T1000 (cell line): Measurements from ENCODE around the gene RECK.
"Not testable (repeated sequence)": the region's sequence is repeated elsewhere in the genome, so short reads cannot be mapped to it uniquely, and the experiment has no call there.

Experiments
- DNase-seq: peaks from one replicate; lab custom pipeline; 2025; ENCODE audit warnings: mixed read lengths; lab: John Stamatoyannopoulos, UW

Gene RECK, protein sequence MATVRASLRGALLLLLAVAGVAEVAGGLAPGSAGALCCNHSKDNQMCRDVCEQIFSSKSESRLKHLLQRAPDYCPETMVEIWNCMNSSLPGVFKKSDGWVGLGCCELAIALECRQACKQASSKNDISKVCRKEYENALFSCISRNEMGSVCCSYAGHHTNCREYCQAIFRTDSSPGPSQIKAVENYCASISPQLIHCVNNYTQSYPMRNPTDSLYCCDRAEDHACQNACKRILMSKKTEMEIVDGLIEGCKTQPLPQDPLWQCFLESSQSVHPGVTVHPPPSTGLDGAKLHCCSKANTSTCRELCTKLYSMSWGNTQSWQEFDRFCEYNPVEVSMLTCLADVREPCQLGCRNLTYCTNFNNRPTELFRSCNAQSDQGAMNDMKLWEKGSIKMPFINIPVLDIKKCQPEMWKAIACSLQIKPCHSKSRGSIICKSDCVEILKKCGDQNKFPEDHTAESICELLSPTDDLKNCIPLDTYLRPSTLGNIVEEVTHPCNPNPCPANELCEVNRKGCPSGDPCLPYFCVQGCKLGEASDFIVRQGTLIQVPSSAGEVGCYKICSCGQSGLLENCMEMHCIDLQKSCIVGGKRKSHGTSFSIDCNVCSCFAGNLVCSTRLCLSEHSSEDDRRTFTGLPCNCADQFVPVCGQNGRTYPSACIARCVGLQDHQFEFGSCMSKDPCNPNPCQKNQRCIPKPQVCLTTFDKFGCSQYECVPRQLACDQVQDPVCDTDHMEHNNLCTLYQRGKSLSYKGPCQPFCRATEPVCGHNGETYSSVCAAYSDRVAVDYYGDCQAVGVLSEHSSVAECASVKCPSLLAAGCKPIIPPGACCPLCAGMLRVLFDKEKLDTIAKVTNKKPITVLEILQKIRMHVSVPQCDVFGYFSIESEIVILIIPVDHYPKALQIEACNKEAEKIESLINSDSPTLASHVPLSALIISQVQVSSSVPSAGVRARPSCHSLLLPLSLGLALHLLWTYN

DNA sequence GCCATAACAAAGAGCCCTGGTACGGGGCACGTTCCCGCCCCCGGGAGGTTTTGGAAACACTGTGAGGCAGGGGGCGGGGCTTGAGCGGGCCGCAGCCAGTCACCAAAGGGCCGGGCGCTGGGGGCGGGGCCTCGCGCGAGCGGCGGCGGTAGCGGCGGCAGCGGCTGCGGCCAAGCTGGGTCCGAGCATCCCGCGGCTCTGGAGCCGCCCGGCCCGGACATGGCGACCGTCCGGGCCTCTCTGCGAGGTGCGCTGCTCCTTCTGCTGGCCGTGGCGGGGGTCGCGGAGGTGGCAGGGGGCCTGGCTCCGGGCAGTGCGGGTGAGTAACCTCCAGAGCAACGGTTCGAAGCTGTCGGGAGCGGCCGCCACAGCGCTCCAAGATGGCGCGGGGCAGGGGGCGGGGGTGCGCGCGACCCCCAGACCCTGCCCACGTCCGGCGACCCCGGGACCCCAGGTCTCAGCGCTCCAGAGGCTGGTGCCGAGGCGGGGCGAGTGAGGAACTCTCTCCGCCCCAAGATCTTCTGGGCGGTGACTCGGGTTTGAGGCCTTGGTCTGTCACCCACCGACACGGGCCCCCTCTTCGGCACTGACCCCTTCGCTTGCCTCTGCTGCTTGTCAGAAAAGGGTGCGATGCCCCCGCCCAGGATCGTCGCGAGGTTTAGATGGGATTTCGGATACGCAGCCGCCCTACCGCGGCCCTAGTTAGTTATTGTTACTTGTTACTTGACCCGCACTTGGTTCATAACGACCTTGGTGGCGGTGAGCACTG is at the start of gene RECK:
Gene RECK, plus strand, starts transcription at position 134 of the 769 bp plus-strand sequence. Its CDS starts 86 bp downstream, at position 220.
- peak; percentile 68 for DNase-seq

DNA sequence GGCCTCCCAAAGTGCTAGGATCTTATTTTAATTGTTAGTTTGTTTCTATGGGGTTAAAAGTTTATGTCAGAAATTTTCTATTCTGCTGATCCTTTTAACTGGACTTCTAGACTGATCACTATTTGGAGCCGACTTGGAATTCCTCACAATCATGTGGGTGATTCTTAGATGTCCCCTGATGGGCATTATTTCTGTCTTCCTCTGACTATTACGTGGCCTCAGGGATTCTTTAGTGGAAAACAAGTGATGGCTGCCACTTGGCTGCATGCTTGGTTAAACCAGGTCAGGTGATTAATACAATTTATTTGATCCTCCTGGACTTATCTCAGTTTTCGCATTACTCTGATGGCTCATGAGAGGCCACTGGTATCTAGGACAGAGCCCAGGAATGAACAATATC is 46.6 kb upstream of the RECK start:
- DNase-seq, result no peak

DNA sequence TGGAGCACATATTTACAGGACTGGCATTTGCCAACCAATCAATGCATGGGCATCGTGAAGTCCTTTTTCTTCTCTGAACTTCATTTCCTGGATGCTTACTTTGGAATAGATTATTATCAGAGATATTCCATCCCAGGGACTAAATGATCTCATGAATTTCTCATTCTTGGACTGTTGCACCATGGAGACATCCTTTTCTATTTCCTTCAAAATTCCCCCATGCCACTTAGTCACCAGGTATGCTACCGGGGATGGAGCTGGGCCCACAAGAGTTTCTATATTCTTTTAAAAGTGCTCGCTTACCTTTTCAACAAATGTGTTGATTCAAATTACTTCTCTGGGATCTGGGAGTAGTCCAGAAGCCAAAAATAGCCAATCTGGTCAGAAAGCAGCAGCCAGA is 43.6 kb upstream of the RECK start:
- not testable (repeated sequence) for DNase-seq

DNA sequence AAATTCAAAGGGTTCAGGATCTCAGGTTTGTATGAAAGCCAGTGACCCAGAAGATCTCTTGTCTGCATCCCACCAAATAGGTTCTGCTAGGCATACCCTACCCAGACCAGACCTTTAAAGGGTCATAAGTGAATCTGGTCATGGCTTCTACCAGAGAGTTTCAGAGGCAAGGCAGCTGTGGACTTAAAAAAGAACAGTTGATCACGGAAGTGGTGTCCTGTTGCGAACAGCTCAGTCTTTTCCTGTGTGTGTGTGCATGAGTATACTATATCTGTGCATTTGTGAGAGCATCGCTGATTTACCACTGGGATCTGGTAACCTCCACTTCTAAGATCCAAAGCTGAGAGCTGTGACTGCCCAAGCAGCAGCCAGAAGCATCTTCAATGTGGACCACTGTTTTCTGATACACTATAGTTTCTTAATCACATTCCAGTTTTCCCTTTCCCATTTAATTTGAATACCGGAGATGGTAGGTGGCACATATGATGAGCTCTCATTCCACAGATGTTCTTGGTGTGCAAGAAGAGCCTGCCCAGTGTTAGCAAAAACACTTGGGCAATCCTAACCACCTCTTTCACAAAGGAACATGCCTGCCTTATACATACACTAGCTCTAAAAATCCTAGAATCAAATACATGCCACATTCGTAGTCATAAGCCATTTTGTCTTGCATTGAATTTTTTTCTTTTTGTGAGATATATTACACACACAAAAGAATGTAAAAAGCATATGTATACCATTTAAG is 42.6 kb upstream of the RECK start:
- no peak for DNase-seq

DNA sequence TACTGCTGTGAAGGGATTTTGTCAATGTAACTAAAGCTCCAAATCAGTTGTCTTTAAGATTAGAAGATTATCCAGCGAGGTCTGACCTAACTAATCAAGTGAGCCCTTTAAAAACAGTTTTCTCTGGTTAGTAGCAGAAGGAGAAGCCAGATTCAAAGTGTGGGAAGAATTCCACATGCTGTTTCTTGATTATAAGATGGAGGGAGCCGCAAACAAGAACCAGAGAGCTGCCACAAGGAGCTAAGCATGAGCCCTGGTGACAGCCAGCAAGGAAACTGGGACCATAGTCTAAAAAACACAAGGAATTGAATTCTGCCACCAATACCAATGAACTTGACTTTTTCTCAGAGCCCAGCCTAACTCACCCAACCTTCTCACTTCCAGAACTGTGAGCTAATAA is 41.8 kb upstream of the RECK start:
- DNase-seq, result no peak

DNA sequence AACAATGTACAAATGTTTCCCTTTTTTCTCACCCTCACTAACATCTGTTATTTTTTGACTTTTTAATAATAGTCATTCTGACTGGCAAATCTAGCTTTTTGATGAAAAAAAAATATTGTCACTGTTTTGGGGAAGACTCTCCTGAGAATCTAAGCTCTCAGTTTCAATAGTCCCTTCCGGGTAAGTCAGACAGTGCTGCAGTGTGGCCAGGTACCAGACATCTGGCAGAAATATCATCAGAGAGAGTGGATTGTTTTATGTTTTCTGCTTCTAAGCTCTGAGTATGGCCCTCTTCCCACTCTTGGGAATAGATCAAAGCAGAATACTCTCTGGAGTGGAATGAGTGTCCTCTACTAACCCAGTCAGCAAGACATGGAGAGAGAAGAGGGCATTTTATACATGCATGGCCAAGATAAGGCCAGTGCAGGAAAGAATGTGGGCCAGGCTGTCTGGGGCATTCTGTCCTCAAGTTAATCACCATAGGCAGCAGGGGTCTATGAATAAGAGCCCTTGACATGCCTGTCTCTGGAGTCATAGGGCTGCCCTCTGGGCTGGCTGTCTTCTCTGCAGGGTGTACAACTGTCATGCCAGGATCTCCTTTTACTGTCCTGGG is 40.2 kb upstream of the RECK start:
- DNase-seq, result peak; percentile 4

DNA sequence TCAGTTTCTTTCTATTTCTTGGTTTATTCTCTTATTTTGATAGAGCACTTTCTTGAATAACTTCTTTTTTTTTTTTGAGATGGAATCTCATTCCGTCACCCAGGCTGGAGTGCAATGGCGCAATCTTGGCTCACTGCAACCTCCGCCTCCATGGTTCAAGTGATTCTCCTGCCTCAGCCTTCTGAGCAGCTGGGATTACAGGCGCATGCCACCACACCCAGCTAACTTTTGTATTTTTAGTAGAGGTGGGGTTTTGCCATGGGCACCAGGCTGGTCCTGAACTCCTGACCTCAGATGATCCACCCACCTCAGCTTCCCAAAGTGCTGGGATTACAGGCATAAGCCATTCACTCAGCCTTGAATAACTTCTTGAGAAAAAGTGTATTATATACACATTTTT is 39.7 kb upstream of the RECK start:
- DNase-seq, result not testable (repeated sequence)

DNA sequence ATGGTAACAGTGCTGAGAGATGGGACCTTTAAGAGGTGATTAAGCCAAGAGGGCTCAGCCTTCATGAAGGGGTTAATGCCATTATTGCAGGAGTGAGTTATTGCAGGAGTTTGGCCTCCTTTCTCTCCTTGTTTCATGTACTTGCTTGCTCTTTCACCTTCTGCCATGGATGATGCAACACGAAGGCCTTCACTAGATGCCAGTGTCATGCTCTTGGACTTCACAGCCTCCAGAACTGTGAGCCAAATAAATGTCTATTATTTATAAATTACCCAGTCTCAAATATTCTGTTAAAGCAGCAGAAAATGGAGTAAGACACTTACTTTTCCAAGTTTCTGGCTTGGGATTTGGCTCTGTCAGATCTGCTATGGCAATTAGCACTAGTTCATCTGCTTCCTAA is 38.4 kb upstream of the RECK start:
- DNase-seq, result no peak

DNA sequence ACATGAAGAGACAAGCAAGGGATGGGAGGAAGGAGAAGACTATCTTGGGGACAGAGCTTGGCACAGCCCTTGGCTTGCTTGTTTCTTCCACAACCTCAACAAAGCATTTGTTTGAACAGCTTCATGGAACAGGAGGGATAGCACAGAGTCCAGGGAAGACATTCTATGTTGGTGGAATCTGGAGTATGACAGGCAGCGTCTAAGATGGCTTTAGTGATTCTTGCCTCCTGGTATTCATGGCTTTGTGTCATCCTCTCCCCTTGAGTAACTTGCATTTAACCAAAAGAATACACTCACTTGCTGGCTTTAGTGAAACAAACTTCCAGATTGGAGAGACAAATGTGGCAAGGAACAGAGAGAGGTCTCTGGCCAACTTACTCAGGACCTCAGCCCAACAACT is 30.8 kb upstream of the RECK start:
- no peak for DNase-seq

DNA sequence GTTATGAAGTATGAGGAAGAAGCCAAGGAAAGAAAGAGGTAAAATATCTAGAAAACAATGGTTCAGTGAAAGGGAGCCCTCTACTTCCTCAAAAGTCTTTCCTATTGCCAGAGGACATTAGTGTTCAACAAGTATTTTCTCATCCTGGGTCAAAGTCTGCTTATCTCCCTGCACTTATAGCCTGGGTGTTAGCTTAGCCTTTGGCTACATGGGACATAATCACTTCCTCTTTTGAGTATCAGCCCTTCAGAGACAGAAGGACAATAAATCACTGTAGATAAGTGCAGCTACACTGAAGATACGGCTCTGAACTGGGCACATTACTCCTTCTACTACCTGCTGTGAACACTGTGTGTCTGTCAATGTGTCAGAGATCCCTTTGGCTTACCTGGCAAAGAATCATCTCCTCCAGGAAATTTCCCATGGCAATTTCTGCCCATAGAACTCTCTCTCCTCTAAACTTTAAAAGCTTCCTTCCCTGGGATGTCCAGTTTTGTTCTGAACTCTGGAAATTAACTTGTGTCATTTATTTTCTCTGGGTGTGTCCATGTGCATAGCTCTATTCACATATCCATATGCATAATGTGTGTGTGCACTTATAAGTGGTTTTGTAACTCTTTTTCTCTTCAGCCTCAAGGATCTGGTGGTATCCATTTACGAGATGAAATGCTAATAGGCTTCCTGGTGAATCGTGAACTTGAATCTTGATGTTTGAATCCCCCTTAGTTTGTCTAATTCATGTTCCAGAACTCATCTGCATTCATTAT is 30.0 kb upstream of the RECK start:
- no peak for DNase-seq

DNA sequence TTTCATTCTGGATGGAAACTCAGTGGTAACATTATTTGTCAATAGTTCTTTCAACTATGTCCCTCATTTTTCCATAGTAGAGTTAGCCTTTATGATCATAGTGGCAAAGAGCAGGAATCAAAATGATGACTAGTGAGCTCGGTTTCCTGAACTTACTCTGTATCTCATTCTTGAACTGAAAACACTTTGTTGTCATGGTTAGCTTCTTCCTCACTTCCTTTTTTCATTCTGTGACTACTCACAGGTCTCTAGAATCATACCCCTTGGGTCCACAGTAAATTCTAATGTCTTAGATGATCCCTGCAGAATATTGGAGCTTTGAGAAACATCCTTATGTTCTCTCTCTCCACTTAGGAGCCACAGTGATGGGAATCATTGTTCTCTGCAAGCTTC is 29.4 kb upstream of the RECK start:
- no peak for DNase-seq

DNA sequence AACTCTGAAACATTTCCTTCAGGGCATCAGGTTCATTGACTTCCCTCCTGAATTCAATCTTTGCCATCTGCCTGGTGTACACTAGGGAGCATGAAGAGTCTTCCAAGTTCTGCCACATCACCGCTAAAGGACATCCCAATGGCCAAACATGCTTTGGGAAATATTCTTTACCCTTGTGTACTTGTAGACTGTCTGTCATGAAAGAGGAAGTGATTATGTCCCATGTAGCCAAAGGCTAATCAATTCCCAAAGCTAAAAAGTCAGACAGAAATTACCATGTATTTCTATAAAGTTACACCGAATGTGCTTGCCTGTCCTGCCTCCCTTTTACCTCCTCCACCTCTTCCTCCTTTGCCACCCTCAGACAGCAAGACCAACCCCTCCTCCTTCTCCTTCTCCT is 28.9 kb upstream of the RECK start:
- DNase-seq, result no peak

DNA sequence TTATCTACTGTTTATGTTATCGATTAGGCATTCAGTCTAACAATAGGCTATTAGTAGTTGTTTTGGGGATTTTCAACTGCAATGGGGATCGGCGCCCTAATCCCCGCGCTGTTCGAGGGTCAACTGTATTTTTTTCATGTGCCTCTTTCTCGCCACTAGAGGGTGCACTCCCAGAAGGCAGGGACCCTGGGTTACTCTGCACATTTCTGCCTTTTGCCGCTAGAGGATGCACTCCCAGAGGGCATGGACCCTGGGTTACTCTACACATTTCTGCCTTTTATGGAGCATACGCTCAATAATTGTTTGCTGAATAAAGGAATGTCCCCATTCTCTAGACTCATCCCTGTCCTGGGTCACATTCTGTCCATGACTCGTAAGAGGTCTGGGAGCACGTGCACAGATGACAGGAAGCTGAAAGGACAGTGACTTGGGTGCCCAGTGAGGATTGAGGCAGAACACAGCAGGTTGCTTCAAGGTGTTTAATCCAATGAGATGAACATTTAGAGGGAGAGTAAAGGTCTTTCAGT is 27.9 kb upstream of the RECK start:
- peak; percentile 5 for DNase-seq

DNA sequence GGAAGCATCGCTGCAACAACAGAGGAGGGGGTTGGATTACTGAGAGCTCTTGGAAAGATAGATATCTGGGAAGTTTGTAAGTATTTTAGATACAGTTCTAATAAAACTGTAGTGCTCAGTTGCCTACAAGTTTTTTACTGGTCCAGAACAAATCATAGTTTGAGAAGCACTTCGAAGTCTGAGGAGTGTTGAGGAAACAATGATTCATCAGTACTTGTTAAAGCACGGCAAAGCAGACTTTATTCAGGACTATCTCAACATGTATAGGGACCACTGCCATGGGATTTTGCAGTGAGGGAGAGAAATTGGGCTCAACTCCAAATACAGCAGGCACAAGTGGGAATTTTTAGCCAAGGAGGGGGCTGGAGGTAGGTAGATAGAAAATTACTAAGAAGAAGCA is 25.3 kb upstream of the RECK start:
- no peak for DNase-seq

DNA sequence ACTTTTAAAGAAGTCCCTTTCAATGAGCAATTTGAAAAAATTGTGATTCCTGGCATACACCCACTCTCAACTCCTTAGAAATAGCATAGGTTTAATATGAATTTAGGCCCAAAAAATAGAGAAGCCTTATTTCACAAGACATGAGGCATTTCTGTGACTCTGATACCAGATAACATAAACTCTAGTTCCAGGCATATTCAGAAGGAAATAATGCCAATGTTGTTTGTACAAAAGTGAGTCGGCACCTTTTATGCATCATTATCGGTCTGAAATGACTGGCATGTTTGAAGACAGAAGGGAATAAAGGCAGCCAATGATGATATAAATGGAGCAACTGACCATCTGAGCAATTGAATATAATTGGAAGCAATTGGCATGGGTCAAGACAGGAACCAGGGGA is 19.4 kb upstream of the RECK start:
- no peak for DNase-seq

DNA sequence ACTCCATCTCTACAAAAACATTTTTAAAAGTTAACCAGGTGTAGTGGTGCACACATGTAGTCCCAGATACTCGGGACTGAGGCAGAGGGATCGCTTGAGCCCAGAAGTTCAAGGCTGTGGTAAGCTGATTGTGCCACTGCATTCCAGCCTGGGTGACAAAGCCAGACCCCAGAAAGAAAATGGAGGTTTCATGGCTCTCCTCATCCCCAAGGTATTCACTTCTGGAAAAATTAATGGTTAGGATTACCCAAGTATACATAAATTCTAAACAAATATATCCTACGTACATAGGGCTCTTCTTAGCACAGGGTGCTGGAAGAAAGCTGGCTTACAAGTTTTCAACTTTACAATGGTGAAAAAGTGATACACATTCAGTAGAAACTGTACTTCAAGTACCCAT is 18.6 kb upstream of the RECK start:
- DNase-seq, result no peak

DNA sequence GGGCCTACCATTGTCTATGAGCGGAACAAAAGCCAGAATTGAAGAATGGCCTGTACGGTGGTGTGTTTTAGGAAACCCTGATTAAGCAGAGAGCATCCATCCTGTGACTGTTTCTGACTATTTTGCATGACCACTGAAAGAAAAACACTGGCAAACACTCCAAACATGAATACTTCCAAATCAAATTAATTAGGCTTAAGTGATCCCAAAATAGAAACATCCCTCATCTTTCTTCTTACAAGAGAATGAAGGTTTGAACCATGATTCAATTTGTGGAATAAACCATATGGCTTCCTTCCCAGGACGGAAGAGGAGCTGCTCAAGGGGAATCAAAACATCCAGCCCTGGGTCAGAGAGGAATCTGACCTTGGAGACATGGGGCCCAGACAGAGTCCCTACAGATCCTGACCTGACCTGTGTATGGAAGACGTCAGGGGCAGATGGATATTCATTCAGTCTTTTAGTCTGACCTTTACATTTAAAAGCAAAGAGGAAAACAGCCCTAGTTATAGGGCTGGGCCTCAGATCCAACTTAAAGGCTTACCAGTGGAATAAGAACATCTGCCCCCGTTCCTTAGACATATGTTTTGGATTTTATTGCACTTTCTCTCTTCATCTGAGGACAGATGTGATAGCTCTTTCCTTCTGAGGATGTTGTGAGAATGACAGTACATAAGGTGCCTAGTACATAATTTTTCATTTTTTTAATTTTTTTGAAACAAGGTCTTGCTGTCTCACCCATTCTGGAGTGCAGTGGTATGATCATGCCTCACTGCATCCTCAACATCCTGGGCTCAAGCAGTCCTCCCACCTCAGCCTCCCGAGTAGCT is 17.6 kb upstream of the RECK start:
- DNase-seq, result no peak

DNA sequence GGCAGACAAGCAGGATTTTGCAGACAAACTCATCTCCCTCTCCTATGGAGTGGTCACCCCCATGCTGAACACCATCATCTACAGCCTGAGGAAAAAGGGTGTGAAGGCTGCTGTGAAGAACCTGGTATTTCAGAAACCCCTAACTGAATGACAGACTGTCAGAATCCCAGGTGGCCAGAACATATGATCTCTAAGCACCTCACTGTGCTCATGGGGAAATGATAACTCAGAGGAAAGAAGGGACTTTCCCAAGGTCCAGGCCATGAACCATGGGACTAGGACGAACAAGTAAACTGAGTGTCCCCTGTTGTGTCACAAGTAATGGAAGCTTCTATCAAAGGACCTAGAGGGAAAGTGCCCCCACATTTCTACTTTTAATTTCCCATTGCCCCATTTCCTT is 14.7 kb upstream of the RECK start:
- DNase-seq, result no peak
